ENCODE measurements around the gene SLX9.

DNA sequence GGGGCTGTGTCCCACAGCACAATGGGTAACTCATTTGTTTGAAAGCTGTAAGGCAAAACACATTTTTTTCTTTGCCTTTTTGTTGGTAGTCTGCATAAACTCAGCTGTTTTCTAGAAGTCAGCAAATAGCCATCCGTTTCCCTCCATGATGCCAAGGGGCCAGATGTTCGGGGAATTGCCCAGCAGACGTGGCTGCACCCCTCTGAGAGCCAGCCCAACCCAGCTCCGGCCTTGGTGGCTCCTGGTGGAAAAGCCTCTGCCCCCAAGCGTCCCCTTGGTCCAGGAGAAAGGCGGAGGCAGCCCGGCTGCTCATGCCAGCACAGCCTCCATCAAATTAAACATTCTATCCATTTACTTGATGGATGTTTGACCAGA, 76.2 kb downstream of the SLX9 start:
- TF ChIP-seq EP300 (conservative IDR thresholded peaks at IDR 0.05; ENCODE audit: poor library complexity, severe bottlenecking) (no peak), SMC3 (conservative IDR thresholded peaks at IDR 0.05; ENCODE audit: poor library complexity) (no peak)
